K562 (cell line): ENCODE results near the gene ATF4. TPM values are rescaled to one million over a fixed set of nuclear protein-coding genes. Genes with fewer than 3 reads are reported as not detected.

Source experiments
- E2F5 ChIP-seq: sonication (generic); formaldehyde crosslinking; IDR thresholded peaks from 2 replicates; pipeline ENCODE4 v1.8.0; 2022; ENCODE audit warnings: mild to moderate bottlenecking, missing genetic modification reagents
- FOXA3 ChIP-seq, 2 experiments: fragments of 450-650 bp in 1 of 2; sonication (generic) in 1 of 2; formaldehyde crosslinking; IDR thresholded peaks in 1 of 2; conservative IDR thresholded peaks in 1 of 2; 2 replicates each; pipeline versions ENCODE4 v1.4.0 to v1.8.0; 2020 to 2022; ENCODE audit warnings: mild to moderate bottlenecking in 2 of 2, missing genetic modification reagents in 1 of 2
- FOXJ2 ChIP-seq: fragments of 200-800 bp; sonication (Bioruptor generic); IDR thresholded peaks from 2 replicates; pipeline ENCODE4 v1.6.1; 2016; ENCODE audit warnings: missing genetic modification characterization, missing compliant biosample characterization
- MCM7 ChIP-seq, 2 experiments: fragments of 450-650 bp; IDR thresholded peaks; 2 replicates each; pipeline ENCODE4 v1.6.1; 2016 to 2018
- MITF ChIP-seq: IDR thresholded peaks from 2 replicates; pipeline ENCODE4 v1.6.1; 2014; ENCODE audit warnings: antibody characterized with exemption
- POLR3G ChIP-seq: IDR thresholded peaks from 2 replicates; pipeline ENCODE4 v1.6.1; 2011; ENCODE audit not compliant: insufficient read length, insufficient replicate concordance; ENCODE audit errors: extremely low read depth
- SMAD1 ChIP-seq: fragments of 150-350 bp; IDR thresholded peaks from 2 replicates; pipeline ENCODE4 v1.6.1; 2014; ENCODE audit warnings: low read length, low read depth; ENCODE audit not compliant: partially characterized antibody
- SMAD3 ChIP-seq: fragments of 450-650 bp; formaldehyde crosslinking; conservative IDR thresholded peaks from 2 replicates; pipeline ENCODE4 v1.4.0; 2020; ENCODE audit warnings: mild to moderate bottlenecking
- SP2 ChIP-seq: IDR thresholded peaks from 2 replicates; pipeline ENCODE4 v1.6.1; 2011; ENCODE audit warnings: mild to moderate bottlenecking, low read depth, low read length, moderate library complexity; ENCODE audit not compliant: poor library complexity, severe bottlenecking; ENCODE audit errors: extremely low read depth
- SREBF1 ChIP-seq: fragments of 150-350 bp; IDR thresholded peaks from 2 replicates; pipeline ENCODE4 v1.6.1; 2014; ENCODE audit warnings: antibody characterized with exemption, low read depth, low read length, borderline replicate concordance
- ZBTB26 ChIP-seq: fragments of 450-650 bp; formaldehyde crosslinking; IDR thresholded peaks from 2 replicates; pipeline ENCODE4 v1.4.0; 2022; ENCODE audit warnings: missing genetic modification characterization
- ZNF23 ChIP-seq: fragments of 250-450 bp; sonication (Bioruptor Pico); IDR thresholded peaks from 2 replicates; pipeline ENCODE4 v1.4.0; 2020; ENCODE audit warnings: mild to moderate bottlenecking
- ZNF561 ChIP-seq: fragments of 450-650 bp; formaldehyde crosslinking; conservative IDR thresholded peaks from 2 replicates; pipeline ENCODE4 v1.4.0; 2020; ENCODE audit warnings: mild to moderate bottlenecking, moderate library complexity
- ZNF583 ChIP-seq: fragments of 250-450 bp; sonication (Bioruptor Pico); IDR thresholded peaks from 2 replicates; pipeline ENCODE4 v1.4.0; 2020
- ZNF780A ChIP-seq: fragments of 250-450 bp; sonication (Bioruptor Pico); IDR thresholded peaks from 2 replicates; pipeline ENCODE4 v1.5.0; 2021; ENCODE audit warnings: mild to moderate bottlenecking
- polyA plus RNA-seq, 8 experiments: library from polyadenylated mRNA; depleted of rRNA in 4 of 8; stranded (reverse) in 5 of 8; unstranded in 3 of 8; fragments of >200 nt; fragmentation: Nextera tagmentation in 2 of 8; fragmentation: Illumina TruSeq in 1 of 8; extraction: Ambion mirVana in 2 of 8; extraction: Trizol in 1 of 8; gene quantifications; 2 replicates each; pipeline versions ENCODE4 v1.2.1 to v1.2.3, GENCODE V29; 2011 to 2014; ENCODE audit warnings: inconsistent platforms in 1 of 8, missing spikeins in 1 of 8
- total RNA-seq, 7 experiments: library from RNA; depleted of rRNA in 6 of 7; stranded (reverse); fragments of >200 nt in 6 of 7; fragmentation: Illumina TruSeq in 2 of 7; extraction: Trizol in 2 of 7; gene quantifications; 2 replicates each; pipeline versions ENCODE4 v1.2.1 to v1.2.3, GENCODE V29; 2011 to 2021; ENCODE audit warnings: low replicate concordance in 1 of 7
- TF ChIP-seq, protein P1 (sequence below): fragments of 250-450 bp; sonication (Bioruptor Pico); IDR thresholded peaks from 2 replicates; pipeline ENCODE4 v1.4.0; 2020; ENCODE audit warnings: mild to moderate bottlenecking
- TF ChIP-seq, protein P2 (sequence below): fragments of 250-450 bp; sonication (Bioruptor Pico); IDR thresholded peaks from 2 replicates; pipeline ENCODE4 v1.5.0; 2021
- TF ChIP-seq, protein P3 (sequence below): fragments of 150-350 bp; IDR thresholded peaks from 2 replicates; pipeline ENCODE4 v1.6.1; 2014; ENCODE audit warnings: low read depth, mild to moderate bottlenecking, low read length, borderline replicate concordance

ATF4 gene
- total and polyA plus RNA-seq, 9 of the 15 experiments (the other 6 are each of a cell fraction or from before 2014, with no cell fraction given), result 93.1 to 723 (median 355) TPM

GRCh38 chr22:39532215-39533073 is 12.1 kb downstream of the ATF4 start, which contains the start of gene RPS19BP1 (continued):
- TF ChIP-seq, protein P1, sequence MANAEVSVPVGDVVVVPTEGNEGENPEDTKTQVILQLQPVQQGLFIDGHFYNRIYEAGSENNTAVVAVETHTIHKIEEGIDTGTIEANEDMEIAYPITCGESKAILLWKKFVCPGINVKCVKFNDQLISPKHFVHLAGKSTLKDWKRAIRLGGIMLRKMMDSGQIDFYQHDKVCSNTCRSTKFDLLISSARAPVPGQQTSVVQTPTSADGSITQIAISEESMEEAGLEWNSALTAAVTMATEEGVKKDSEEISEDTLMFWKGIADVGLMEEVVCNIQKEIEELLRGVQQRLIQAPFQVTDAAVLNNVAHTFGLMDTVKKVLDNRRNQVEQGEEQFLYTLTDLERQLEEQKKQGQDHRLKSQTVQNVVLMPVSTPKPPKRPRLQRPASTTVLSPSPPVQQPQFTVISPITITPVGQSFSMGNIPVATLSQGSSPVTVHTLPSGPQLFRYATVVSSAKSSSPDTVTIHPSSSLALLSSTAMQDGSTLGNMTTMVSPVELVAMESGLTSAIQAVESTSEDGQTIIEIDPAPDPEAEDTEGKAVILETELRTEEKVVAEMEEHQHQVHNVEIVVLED, result no peak
- peak; percentile 48 for TF ChIP-seq SP2
- no peak for TF ChIP-seq MITF
- TF ChIP-seq ZBTB26 (CRISPR knock-in tag), result no peak
- TF ChIP-seq E2F5 (CRISPR knock-in tag), result no peak
- no peak for TF ChIP-seq FOXJ2
- TF ChIP-seq SREBF1, result no peak
- TF ChIP-seq POLR3G, result no peak
- TF ChIP-seq ZNF780A (CRISPR knock-in tag), result no peak
- TF ChIP-seq, protein P2, sequence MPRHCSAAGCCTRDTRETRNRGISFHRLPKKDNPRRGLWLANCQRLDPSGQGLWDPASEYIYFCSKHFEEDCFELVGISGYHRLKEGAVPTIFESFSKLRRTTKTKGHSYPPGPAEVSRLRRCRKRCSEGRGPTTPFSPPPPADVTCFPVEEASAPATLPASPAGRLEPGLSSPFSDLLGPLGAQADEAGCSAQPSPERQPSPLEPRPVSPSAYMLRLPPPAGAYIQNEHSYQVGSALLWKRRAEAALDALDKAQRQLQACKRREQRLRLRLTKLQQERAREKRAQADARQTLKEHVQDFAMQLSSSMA (CRISPR knock-in tag), result no peak
- TF ChIP-seq, protein P3, sequence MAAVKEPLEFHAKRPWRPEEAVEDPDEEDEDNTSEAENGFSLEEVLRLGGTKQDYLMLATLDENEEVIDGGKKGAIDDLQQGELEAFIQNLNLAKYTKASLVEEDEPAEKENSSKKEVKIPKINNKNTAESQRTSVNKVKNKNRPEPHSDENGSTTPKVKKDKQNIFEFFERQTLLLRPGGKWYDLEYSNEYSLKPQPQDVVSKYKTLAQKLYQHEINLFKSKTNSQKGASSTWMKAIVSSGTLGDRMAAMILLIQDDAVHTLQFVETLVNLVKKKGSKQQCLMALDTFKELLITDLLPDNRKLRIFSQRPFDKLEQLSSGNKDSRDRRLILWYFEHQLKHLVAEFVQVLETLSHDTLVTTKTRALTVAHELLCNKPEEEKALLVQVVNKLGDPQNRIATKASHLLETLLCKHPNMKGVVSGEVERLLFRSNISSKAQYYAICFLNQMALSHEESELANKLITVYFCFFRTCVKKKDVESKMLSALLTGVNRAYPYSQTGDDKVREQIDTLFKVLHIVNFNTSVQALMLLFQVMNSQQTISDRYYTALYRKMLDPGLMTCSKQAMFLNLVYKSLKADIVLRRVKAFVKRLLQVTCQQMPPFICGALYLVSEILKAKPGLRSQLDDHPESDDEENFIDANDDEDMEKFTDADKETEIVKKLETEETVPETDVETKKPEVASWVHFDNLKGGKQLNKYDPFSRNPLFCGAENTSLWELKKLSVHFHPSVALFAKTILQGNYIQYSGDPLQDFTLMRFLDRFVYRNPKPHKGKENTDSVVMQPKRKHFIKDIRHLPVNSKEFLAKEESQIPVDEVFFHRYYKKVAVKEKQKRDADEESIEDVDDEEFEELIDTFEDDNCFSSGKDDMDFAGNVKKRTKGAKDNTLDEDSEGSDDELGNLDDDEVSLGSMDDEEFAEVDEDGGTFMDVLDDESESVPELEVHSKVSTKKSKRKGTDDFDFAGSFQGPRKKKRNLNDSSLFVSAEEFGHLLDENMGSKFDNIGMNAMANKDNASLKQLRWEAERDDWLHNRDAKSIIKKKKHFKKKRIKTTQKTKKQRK, result no peak
- no peak for TF ChIP-seq ZNF561 (CRISPR knock-in tag)
- TF ChIP-seq SMAD3 (CRISPR knock-in tag), result no peak
- TF ChIP-seq ZNF23, result no peak
- TF ChIP-seq SMAD1, result no peak
- TF ChIP-seq FOXA3 (CRISPR knock-in tag; conservative IDR thresholded peaks at IDR 0.05 in 1 of 2, IDR thresholded peaks at IDR 0.05 in 1 of 2), result no peak
- TF ChIP-seq MCM7 (IDR thresholded peaks at IDR 0.05), result no peak
- no peak for TF ChIP-seq ZNF583 (CRISPR knock-in tag)
